Measurements from ENCODE around the gene FGGY. TPM values are rescaled to one million over a fixed set of nuclear protein-coding genes. Genes with fewer than 3 reads are reported as not detected.

FGGY gene
- total and polyA plus RNA-seq, 4 donors, result 16.0 to 67.0 (median 43.4) TPM

DNA sequence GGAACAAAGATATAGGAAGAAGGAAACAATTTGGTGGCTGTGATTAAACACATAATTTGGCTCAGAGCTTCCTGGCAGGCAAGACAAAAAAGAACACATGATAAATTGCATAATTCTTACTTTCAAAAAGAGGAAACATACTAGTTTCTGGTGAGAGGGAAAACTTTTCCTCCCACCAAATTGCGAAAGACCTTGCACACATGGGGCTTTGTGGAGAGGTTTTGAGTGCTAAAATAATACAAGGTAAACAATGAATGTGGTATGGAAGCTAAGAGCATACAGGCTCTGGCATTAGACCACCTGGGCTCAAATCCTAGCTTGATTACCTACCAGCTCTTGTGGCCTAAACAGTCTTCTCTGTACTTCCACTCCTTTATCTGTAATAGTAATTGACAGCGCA is 377.7 kb downstream of the FGGY start:
- no peak for DNase-seq (ENCODE audit: low spot score)
- TF ChIP-seq HNF4A (conservative IDR thresholded peaks at IDR 0.05) (peak in 1 of 2 donors; percentile 52), FOXA2 (IDR thresholded peaks at IDR 0.05) (peak; percentile 25), GABPA (IDR thresholded peaks at IDR 0.05 in 1 of 2, conservative IDR thresholded peaks at IDR 0.05 in 1 of 2) (peak in 1 of 2 donors; percentile 33), JUND (IDR thresholded peaks at IDR 0.05) (peak in 1 of 2 donors; percentile 33), EGR1 (IDR thresholded peaks at IDR 0.05; ENCODE audit: low read depth in 2 of 2) (peak in 1 of 2 donors; percentile 69), RAD21 (IDR thresholded peaks at IDR 0.05) (peak; percentile 56 to 59), HNF4G (IDR thresholded peaks at IDR 0.05) (no peak), FOXA1 (IDR thresholded peaks at IDR 0.05) (no peak), RXRA (IDR thresholded peaks at IDR 0.05) (peak in 1 of 2 donors; percentile 72), NR2F2 (IDR thresholded peaks at IDR 0.05) (no peak), TAF1 (conservative IDR thresholded peaks at IDR 0.05) (no peak), SP1 (IDR thresholded peaks at IDR 0.05) (peak; percentile 59), YY1 (IDR thresholded peaks at IDR 0.05) (peak; percentile 49)
- TF ChIP-seq, protein P1, sequence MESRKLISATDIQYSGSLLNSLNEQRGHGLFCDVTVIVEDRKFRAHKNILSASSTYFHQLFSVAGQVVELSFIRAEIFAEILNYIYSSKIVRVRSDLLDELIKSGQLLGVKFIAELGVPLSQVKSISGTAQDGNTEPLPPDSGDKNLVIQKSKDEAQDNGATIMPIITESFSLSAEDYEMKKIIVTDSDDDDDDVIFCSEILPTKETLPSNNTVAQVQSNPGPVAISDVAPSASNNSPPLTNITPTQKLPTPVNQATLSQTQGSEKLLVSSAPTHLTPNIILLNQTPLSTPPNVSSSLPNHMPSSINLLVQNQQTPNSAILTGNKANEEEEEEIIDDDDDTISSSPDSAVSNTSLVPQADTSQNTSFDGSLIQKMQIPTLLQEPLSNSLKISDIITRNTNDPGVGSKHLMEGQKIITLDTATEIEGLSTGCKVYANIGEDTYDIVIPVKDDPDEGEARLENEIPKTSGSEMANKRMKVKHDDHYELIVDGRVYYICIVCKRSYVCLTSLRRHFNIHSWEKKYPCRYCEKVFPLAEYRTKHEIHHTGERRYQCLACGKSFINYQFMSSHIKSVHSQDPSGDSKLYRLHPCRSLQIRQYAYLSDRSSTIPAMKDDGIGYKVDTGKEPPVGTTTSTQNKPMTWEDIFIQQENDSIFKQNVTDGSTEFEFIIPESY (IDR thresholded peaks at IDR 0.05), result peak; percentile 72
- TF ChIP-seq, protein P2, sequence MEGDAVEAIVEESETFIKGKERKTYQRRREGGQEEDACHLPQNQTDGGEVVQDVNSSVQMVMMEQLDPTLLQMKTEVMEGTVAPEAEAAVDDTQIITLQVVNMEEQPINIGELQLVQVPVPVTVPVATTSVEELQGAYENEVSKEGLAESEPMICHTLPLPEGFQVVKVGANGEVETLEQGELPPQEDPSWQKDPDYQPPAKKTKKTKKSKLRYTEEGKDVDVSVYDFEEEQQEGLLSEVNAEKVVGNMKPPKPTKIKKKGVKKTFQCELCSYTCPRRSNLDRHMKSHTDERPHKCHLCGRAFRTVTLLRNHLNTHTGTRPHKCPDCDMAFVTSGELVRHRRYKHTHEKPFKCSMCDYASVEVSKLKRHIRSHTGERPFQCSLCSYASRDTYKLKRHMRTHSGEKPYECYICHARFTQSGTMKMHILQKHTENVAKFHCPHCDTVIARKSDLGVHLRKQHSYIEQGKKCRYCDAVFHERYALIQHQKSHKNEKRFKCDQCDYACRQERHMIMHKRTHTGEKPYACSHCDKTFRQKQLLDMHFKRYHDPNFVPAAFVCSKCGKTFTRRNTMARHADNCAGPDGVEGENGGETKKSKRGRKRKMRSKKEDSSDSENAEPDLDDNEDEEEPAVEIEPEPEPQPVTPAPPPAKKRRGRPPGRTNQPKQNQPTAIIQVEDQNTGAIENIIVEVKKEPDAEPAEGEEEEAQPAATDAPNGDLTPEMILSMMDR (IDR thresholded peaks at IDR 0.05; ENCODE audit: low read depth, low read length, missing input control), result no peak
- TF ChIP-seq, protein P3, sequence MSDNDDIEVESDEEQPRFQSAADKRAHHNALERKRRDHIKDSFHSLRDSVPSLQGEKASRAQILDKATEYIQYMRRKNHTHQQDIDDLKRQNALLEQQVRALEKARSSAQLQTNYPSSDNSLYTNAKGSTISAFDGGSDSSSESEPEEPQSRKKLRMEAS (IDR thresholded peaks at IDR 0.05), result peak; percentile 84
- TF ChIP-seq, protein P4, sequence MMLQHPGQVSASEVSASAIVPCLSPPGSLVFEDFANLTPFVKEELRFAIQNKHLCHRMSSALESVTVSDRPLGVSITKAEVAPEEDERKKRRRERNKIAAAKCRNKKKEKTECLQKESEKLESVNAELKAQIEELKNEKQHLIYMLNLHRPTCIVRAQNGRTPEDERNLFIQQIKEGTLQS (IDR thresholded peaks at IDR 0.05), result no peak
- TF ChIP-seq, protein P5, sequence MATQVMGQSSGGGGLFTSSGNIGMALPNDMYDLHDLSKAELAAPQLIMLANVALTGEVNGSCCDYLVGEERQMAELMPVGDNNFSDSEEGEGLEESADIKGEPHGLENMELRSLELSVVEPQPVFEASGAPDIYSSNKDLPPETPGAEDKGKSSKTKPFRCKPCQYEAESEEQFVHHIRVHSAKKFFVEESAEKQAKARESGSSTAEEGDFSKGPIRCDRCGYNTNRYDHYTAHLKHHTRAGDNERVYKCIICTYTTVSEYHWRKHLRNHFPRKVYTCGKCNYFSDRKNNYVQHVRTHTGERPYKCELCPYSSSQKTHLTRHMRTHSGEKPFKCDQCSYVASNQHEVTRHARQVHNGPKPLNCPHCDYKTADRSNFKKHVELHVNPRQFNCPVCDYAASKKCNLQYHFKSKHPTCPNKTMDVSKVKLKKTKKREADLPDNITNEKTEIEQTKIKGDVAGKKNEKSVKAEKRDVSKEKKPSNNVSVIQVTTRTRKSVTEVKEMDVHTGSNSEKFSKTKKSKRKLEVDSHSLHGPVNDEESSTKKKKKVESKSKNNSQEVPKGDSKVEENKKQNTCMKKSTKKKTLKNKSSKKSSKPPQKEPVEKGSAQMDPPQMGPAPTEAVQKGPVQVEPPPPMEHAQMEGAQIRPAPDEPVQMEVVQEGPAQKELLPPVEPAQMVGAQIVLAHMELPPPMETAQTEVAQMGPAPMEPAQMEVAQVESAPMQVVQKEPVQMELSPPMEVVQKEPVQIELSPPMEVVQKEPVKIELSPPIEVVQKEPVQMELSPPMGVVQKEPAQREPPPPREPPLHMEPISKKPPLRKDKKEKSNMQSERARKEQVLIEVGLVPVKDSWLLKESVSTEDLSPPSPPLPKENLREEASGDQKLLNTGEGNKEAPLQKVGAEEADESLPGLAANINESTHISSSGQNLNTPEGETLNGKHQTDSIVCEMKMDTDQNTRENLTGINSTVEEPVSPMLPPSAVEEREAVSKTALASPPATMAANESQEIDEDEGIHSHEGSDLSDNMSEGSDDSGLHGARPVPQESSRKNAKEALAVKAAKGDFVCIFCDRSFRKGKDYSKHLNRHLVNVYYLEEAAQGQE (IDR thresholded peaks at IDR 0.05), result no peak
- no peaks in the 10 kb centered on the region for H3K27me3 ChIP-seq (ENCODE audit: control insufficient read depth in 4 of 4, insufficient read depth in 4 of 4, low read length in 3 of 4)
- H3K36me3 ChIP-seq (ENCODE audit: control insufficient read depth in 4 of 4, insufficient read depth in 3 of 4, low read depth in 1 of 4, low read length in 3 of 4), result peaks cover 0 to 5% (median 3%) of the 10 kb centered on the region in 4 donors
- peak overlapping the region in 1 of 2 donors; percentile 54 for H3K9ac ChIP-seq (ENCODE audit: low read depth in 1 of 2, low read length in 2 of 2)
- no peak overlapping the region for H3K4me3 ChIP-seq (ENCODE audit: low read depth in 1 of 3, low read length in 3 of 3)
- peaks cover 9 to 24% (median 17%) of the 10 kb centered on the region in 4 donors for H3K4me1 ChIP-seq (ENCODE audit: control insufficient read depth in 4 of 4, insufficient read depth in 4 of 4, low read length in 3 of 4)
- 48% methylated on average over 2 of the region's 2 CpGs for WGBS
- H3K27ac ChIP-seq (ENCODE audit: low read depth in 1 of 2, low read length in 2 of 2), result peak overlapping the region; percentile 76 to 78
- H3K9me3 ChIP-seq (ENCODE audit: control insufficient read depth in 4 of 4, low read length in 3 of 4), result no peaks in the 10 kb centered on the region

Data from liver (tissue), 9 donors.